GM21576 (cell line): ENCODE results near the gene ZNF605.
A peak's percentile ranks its signal among the peaks of the same experiment; 100 is the strongest.
"Not testable (repeated sequence)": the region's sequence is repeated elsewhere in the genome, so short reads cannot be mapped to it uniquely, and the experiment has no call there.

ENCODE experiments used
- ATAC-seq: cut with Tn5 transposase; IDR thresholded peaks from one replicate; pipeline ENCODE4 v1.9.1; 2021; ENCODE audit warnings: mild to moderate bottlenecking, moderate library complexity; ENCODE audit not compliant: unreplicated experiment

The ZNF605 gene

DNA sequence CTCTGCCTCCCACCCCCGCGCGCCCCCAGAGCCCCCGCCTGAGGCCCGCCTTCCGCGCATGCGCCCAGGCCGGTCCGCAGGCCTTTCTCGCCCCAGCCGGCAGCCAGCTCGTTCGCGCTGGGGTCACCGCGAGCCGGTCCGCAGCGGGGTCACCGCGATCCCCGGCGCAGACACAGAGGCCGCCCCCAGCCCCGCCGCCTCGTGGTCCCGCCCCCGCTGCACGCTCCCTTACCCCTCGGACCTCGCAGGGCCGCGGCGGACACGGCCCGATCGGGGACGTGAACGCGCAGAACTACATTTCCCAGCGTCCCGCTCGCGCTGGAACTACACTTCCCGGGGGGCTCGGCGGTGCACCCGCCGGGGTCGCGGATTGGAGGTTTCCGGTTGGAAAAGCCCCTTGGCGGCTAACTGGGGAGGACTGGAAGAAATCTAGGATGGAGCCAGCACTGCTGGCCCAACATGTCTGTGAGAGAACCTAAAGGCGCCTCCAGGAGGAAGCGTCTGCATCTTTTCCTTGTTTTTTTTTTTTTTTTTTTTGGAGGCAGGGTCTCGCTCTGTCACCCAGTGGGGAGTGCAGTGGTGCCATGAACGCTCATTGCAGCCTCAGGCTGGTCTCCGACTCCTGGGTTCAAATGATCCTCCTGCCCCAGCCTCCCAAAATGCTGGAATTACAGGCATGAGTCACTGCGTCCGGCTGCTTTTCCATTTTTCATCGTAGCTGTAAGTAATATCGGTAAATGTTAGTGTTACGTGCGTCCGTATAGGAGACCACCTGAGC is at the start of gene ZNF605:
Gene ZNF605, minus strand, starts transcription at position 296 of the 778 bp plus-strand sequence. CDS start 10,671 bp downstream, outside the sequence.
- ATAC-seq: peak; percentile 94

DNA sequence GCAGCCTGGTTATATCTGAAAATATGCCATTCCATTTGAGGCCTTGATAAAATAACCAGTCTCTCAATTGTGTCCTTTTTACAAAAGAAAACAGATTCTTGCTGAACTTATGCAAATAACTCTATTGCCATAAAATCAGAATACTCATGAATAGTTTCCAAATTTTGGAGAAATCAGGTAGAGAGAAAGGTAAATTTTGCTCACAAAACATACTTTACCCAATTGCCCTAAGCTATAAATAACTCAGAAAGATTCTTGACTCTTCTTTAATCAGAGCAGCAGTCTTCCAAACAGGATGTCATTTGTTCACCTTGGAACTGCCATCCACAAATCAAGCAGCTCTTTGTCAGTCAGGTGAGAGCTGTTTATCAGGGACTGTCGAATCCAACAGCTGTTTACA is 42.6 kb upstream of the ZNF605 start:
- ATAC-seq: no peak

DNA sequence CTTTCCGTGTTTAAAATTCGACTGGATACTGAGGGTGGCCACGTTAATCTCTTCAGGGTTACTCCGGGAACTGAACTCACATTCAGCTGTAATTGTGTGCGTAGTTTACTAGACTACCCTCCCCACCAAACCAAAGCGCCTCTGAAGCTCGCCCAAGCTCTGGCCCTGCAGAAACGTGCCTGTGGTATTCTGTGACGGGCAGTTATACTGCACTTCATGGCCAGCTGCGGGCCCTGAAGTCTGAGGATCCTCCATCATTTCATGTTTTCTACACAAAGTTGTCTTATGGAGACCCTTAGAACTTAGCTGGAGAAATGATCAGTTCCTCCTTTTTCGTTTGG is 30.7 kb upstream of the ZNF605 start:
- no peak for ATAC-seq

DNA sequence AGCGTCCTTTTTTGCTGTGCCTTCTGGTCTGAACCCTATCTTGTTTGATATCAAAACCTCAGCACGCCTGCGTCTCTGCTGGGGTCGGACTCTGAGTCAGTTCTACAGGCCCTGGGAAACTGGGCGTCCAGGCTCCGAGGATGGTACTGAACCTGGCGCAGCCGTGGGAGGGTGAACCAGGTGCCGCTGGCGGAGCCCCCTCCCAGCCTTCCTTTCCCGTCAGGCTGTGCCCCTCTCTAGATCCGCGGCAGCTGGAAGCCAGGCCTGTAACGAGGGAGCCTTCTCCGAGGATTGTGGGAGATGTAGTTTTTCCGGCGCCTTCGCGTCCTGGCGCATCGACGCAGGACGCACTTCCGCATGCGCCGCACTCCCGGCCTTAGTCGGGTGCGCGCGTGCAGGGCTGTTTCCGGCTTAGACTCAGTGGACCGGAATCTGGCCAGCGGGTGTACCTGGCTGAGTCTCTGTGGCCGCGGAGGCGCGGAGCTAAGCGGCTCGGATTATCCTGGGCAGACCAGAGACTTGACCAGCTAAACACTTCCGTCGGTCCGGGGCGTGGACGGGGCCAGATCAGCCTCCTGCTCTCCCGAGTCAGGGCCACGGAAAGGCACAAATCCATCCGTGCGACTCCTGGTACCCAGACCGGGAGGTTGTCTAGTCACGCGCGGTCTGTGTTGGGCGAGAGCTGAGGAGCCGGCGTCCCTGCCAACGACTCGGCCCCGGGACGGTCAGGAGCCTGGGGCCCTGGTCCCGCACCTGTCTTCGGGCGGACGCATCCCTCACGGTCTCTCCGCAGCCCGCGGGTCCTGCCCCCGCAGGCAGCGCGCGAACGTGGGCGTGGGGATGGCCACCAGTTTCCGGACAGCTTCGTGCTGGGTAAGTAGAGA is 30.1 kb upstream of the ZNF605 start, which contains the start of gene ZNF26:
Gene ZNF26, plus strand, starts transcription at position 367 of the 884 bp plus-strand sequence. Its CDS starts 474 bp downstream, at position 841.
- peak; percentile 98 for ATAC-seq

DNA sequence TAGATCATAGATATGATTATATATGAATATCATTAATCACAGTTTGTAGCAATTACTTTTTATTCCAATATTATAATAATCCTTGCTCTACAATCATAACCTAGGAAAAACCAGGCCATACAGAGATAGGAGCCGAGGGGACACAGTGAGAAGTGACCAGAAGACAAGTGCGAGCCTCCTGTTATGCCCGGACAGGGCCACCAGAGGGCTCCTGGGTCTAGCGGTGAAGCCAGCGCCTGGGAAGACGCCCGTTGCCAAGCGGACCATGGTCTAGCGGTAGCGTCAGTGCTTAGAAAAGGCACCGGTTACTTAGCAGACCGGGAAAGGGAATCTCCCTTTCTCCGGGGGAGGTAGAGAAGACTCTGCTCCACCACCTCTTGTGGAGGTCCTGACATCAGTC is 20.8 kb upstream of the ZNF605 start:
- ATAC-seq: not testable (repeated sequence)

DNA sequence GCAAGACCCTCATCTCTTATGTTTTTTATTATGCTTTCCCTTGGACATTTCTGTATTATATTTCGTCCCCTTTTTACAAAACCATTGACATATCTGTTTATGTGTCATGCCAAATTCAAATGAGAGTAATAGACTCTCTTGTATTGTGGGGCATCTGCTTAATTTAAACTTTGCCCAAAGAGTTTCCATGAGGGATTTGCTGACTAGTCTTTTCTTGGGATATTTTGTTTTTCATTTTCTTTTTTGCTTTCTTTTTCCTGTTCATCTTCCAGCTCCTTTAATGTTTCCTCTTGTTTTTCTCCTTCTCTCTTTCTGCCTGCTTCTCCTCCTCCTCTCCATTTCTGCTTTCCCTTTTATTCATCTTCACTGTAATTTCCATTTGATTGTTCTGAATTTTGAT is 16.3 kb upstream of the ZNF605 start:
- ATAC-seq: no peak

DNA sequence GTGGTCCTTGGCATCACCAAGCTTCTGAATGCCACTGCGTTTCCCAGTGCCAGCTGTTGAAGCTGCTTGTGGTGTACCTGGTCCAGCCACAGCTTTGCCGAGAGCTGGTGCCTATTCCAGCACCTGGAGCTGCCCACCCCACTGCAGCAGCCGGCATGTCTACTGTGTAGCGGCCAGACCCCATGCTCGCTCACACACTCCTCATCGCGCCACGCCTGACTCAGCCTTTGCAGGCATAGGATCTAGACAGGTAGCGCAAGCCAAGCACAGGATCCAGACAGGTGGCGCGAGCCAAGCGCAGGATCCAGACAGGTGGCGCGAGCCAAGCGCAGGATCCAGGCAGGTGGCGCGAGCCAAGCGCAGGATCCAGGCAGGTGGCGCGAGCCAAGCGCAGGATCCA is 11.6 kb upstream of the ZNF605 start:
- no peak for ATAC-seq

DNA sequence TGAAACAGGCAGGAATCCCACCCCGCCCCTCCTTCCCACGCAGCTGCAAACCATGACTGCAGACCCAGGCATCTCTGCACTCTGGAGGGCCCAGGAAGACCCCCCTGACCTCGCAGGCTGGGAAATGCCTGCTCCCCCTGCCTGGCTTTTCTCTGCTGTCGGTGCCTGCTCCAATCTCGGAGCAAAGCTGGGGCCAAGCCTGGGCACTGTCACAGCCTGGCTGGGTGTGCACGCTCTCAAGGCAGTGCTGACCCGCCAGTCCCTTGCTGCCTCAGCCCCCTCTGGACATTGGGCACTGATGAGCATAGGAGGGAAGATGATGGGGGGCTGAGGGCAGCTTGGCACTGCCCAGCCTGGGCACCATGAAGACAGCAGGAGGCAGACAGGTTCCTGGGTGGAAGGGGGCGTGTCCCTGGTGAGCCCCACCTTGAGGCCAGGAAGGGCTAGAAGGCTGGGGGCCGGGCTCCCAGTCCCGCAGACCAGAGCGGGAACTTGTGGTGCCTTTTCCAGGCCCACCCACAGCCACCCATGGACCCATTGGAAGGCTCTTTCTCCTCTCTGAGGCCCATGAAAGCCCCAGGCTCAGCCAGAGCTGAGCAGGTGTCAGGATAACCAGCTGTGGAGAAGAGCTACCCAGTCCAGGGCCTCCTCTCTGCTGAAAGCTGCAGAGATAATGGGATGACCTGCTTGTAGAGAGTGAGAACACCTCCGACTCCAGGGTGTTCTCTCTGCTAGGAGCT is 10.7 kb upstream of the ZNF605 start:
- no peak for ATAC-seq

DNA sequence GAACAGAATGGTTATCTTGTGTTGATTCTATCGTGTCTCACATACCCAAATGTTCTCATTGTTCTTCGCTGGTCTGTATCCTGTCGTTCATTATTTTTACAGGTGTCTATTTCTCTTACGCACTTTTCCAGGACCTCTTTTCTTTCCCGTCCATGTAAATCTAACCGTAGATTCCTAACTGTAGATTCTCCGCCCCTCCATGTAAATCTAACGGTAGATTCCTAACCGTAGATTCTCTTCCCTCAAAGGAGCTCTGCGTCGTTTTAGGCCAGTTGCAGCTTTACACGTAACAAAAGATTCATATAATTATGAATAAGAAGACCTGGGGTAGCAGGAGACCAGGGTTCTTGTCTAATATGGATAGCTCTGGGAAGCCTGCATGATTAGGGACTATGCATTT is 9.7 kb upstream of the ZNF605 start:
- ATAC-seq: no peak

DNA sequence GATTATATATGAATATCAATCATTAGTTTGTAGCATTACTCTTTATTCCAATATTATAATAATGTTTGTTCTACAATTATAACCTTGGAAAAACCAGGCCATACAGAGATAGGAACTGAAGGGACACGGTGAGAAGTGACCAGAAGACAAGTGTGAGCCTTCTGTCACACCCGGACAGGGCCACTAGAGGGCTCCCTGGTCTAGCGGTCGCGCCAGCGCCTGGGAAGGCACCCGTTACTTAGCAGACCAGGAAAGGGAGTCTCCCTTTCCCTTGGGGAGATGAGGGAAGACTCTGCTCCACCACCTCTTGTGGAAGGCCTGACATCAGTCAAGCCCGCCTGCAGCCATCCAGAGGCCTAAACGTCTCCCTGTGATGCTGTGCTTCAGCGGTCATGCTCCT is 7.8 kb upstream of the ZNF605 start:
- not testable (repeated sequence) for ATAC-seq

DNA sequence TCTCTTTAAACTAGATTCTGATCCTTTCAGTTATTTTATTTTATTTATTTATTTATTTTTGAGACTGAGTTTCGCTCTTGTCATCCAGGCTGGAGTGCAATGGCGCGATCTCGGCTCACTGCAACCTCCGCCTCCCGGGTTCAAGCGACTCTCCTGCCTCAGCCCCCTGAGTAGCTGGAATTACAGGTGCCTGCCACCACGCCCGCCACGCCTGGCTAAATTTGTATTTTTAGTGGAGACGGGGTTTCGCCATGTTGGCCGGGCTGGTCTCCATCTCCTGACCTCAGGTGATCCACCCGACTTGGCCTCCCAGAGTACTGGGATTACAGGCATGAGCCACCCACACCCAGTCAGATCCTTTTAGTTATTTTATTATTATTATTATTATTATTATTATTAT is 5.7 kb upstream of the ZNF605 start:
- not testable (repeated sequence) for ATAC-seq

DNA sequence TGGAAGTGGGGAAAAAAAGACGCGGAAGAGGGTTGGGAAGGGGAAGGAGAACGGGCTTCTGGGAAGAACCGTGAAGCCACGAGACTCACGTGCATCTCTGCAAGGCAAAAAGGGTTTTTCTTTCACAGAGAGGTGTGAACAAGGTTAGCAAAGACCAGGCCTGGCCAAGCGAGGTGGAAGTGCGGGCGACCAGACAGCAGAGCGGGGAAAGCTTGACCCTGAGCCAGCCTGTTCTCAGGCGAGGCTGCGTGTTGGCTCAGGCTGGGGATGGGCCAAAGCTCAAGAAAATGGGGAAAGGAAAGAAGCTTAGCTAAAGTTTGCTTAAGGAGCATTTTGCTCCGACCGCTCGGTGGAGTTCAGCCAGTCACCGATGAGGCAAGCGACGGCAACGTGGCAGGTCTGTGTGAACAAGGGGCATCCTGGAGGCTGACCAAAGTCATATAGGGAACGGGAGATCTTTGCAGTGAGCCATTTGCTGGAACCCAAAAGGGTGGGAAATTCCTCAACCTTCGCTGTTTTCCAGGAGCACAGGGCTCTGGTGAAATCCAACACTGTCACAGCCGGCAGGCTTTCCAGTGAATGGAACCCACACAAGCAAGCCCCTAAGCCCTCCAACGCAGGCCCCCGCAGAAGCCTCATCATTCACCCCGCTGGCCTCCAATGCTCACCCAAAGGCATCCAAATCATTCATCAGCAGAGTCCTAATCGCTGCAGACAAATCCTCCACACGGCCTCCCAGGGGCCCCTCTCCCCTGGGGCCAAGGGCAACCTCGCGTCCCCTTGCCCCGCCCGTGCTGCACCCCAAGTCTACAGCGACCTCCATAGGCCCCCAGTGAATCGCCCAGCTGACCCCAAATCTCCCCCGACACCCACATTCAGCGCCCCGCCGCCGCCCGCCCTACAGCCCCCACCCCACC is 754 bp downstream of the ZNF605 start:
- ATAC-seq: peak; percentile 20

DNA sequence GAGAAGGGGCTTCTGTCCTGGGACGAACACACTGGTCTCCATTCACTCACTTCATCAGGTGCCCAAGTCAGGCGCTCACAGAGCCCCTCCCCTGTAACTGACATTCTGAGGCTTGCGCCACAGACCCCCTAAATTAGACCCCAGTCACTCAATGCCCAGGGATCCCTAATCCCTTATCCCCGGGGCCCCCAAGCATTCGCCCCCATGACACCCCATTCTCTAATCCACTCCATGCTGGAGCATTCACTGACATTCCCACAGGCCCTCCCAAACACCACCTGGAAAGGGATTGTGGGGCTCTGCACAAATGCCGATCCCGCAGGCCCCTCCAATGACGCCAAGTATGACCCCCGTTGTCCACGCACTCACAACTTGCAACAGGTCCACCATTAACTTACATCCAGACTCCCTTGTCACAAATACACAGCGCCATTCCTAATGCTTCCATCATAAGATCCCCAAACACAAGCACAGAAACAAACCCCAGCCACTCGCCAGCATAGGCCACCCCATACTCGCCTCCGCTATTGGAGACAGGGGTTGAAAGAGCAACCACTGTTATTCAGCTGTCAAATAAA is 1.5 kb downstream of the ZNF605 start:
- ATAC-seq: no peak

DNA sequence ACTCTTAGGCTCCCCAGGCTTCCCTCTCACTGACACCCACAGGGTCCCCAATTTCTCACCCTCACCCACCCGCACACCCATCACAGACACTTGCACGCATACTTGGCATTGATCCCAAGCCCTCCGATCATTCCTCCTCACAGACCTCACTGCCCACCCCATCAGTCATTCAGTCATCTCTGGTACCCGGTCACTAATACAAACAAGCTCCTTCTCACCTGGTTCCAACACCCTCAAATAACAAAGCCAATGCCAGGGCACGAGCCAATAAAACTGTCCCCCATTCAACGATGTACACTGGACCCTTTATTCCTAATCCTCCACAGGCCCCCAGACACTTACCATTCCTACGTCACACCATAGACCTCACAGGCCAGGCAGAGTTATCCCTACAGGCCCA is 2.3 kb downstream of the ZNF605 start:
- ATAC-seq: no peak

DNA sequence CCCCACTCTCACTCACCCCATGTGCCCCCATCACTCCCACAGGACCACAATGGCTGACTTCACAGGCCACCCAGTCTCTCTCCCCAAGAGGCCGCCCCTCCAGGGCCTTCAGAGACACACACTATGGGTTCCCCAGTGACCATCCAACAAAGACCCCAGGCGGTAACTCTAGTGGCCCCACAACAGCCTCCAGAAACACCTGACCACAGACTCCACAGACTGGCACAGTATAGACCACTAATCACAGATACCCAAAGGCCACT is 3.0 kb downstream of the ZNF605 start:
- ATAC-seq: no peak

DNA sequence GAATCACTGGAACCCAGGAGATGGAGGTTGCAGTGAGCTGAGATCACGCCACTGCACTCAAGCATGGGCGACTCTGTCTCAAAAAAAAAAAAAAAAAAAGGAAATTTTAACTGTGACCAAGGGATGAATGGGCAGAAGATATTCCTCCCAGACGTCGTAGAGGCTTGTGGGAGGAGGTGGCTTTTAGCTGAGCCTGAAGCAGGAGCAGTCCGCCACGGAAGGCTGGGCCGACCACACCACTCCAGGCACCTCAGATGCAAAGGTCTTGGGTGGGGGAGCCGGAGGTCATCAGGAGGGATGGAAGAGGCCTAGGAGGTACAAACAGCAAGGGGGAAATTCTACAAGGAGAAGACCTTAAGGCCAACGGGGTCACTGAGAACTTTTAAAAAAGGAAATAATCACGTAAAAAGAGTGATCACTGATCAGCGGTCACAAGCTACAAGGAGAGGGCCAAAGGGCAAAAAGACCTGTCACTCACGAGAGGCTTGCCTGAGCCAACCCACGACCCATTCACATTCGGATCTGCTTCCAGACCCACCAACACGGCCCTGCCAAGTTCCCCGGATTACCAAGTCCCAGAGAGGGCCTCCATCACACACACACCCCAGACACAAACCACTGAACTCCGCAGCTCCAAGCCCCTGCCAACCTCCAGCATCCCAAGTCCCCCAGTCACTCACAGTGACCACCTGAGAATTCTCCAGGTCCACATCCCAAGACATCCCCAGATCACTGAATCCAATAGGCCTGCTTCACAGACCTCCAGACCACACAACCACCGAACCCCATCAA is 3.5 kb downstream of the ZNF605 start:
- no peak for ATAC-seq

DNA sequence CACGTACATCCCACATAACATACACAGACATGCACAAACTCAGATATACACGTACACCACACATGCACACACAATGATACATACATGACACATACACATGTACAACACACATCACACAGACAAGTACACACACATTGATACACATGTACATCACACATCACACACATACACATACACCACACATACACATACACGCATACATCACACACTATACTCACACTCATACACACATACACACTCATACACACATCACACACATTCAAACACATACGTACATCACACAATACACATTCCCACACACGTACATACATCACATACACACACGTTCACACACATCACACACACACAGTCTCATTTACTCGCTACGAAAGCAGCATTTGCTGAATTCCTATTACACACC is 4.5 kb downstream of the ZNF605 start:
- no peak for ATAC-seq

DNA sequence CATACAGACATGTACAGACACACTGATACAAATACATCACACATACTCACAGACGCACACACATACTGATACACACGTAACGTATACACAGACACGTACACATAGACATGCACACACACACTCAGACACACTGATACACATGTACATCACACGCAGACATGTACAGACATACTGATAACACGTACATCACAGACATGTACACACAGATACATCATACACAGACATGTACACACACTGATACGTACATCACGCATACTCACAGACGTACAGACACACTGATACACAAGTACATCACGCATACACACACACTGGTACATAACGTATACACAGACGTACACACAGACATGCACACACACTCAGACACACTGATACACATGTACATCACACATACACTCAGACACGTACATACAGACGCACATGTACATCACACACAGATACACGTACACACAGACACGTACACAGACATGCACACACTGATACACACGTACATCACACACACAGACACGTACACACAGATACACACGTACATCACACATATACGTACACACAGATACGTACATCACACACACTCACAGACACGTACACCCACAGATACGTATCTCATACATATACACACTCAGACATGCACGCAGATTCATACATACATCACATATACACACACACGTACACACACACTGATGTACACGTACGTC is 5.1 kb downstream of the ZNF605 start:
- ATAC-seq: no peak
